Mesenchymal stem cell (in vitro differentiated cells and primary cell): ENCODE data around the gene NT5C3A.

ENCODE experiments used
- DNase-seq: peaks from one replicate; pipeline ENCODE4 v3.0.0-alpha.2; 2013
- H2AFZ ChIP-seq: one replicate; pipeline ENCODE4 v1.6.1; 2013; ENCODE audit warnings: low read depth, mild to moderate bottlenecking, control low read depth, inconsistent platforms, low read length, moderate library complexity
- H2AK5ac ChIP-seq: 2 replicates; pipeline ENCODE4 v1.6.1; 2013; ENCODE audit warnings: low read length, moderate library complexity, mild to moderate bottlenecking, inconsistent platforms; ENCODE audit not compliant: severe bottlenecking
- H2BK120ac ChIP-seq: one replicate; pipeline ENCODE4 v1.6.1; 2013; ENCODE audit warnings: low read depth, mild to moderate bottlenecking, inconsistent platforms, low read length, moderate library complexity
- H2BK12ac ChIP-seq, 2 experiments: one replicate each; pipeline ENCODE4 v1.6.1; 2013; ENCODE audit warnings: inconsistent platforms in 2 of 2, low read length in 2 of 2, mild to moderate bottlenecking in 2 of 2, moderate library complexity in 2 of 2, control low read depth in 1 of 2
- H2BK15ac ChIP-seq: one replicate; pipeline ENCODE4 v1.6.1; 2013; ENCODE audit warnings: mild to moderate bottlenecking, low read depth, inconsistent platforms; ENCODE audit not compliant: poor library complexity, severe bottlenecking
- H2BK5ac ChIP-seq: 2 replicates; pipeline ENCODE4 v1.6.1; 2013; ENCODE audit warnings: low read depth, mild to moderate bottlenecking, low read length, control low read depth, inconsistent platforms; ENCODE audit not compliant: poor library complexity, severe bottlenecking
- H3K14ac ChIP-seq, 2 experiments: one replicate each; pipeline ENCODE4 v1.6.1; 2013; ENCODE audit warnings: inconsistent platforms in 2 of 2, low read length in 2 of 2, control low read depth in 1 of 2, mild to moderate bottlenecking in 1 of 2, moderate library complexity in 1 of 2
- H3K18ac ChIP-seq, 2 experiments: one replicate each; pipeline ENCODE4 v1.6.1; 2013; ENCODE audit warnings: inconsistent platforms in 2 of 2, low read length in 2 of 2, control low read depth in 1 of 2, low read depth in 1 of 2, mild to moderate bottlenecking in 1 of 2
- H3K23ac ChIP-seq, 2 experiments: one replicate each; pipeline ENCODE4 v1.6.1; 2013; ENCODE audit warnings: inconsistent platforms in 2 of 2, low read length in 2 of 2, mild to moderate bottlenecking in 2 of 2, moderate library complexity in 2 of 2, control low read depth in 1 of 2
- H3K27ac ChIP-seq: 2 replicates; pipeline ENCODE4 v1.5.1; 2013; ENCODE audit warnings: mild to moderate bottlenecking, moderate library complexity, low read length, control low read depth, inconsistent platforms; ENCODE audit not compliant: poor library complexity, severe bottlenecking
- H3K27me3 ChIP-seq, 2 experiments: 2 replicates each; pipeline versions ENCODE4 v1.6.1 to v1.7.0; 2013; ENCODE audit warnings: low read length in 2 of 2, mild to moderate bottlenecking in 2 of 2, moderate library complexity in 2 of 2, control low read depth in 1 of 2, inconsistent platforms in 1 of 2; ENCODE audit not compliant: control insufficient read depth in 1 of 2, insufficient read depth in 1 of 2
- H3K36me3 ChIP-seq, 2 experiments: 2 replicates each; pipeline versions ENCODE4 v1.6.1 to v1.7.0; 2013; ENCODE audit warnings: low read length in 2 of 2, control low read depth in 1 of 2, inconsistent platforms in 1 of 2, low read depth in 1 of 2, mild to moderate bottlenecking in 1 of 2; ENCODE audit not compliant: insufficient read depth in 2 of 2, control insufficient read depth in 1 of 2
- H3K4ac ChIP-seq, 2 experiments: one replicate each; pipeline ENCODE4 v1.6.1; 2013; ENCODE audit warnings: inconsistent platforms in 2 of 2, low read length in 2 of 2, mild to moderate bottlenecking in 2 of 2, moderate library complexity in 2 of 2, control low read depth in 1 of 2, low read depth in 1 of 2
- H3K4me1 ChIP-seq: 2 replicates; pipeline ENCODE4 v1.6.1; 2013; ENCODE audit warnings: low read depth, low read length, control low read depth; ENCODE audit not compliant: control insufficient read depth, insufficient read depth
- H3K4me2 ChIP-seq: 2 replicates; pipeline ENCODE4 v1.6.1; 2013; ENCODE audit warnings: low read length, mild to moderate bottlenecking, inconsistent platforms; ENCODE audit not compliant: poor library complexity, severe bottlenecking
- H3K4me3 ChIP-seq, 2 experiments: 2 replicates each; pipeline versions ENCODE4 v1.5.1 to v1.7.0; 2013; ENCODE audit warnings: low read length in 2 of 2, mild to moderate bottlenecking in 2 of 2, control low read depth in 1 of 2, low read depth in 1 of 2; ENCODE audit not compliant: insufficient read depth in 1 of 2
- H3K79me1 ChIP-seq: replicated peaks from 2 replicates; pipeline ENCODE4 v1.6.1; 2013; ENCODE audit warnings: mild to moderate bottlenecking, control low read depth, low read length, inconsistent platforms; ENCODE audit not compliant: poor library complexity, severe bottlenecking
- H3K9ac ChIP-seq: 2 replicates; pipeline ENCODE4 v1.7.0; 2013; ENCODE audit warnings: mild to moderate bottlenecking, low read length, moderate library complexity
- H3K9me3 ChIP-seq: 2 replicates; pipeline ENCODE4 v1.7.0; 2013; ENCODE audit warnings: mild to moderate bottlenecking, low read length; ENCODE audit not compliant: control insufficient read depth
- H4K8ac ChIP-seq: one replicate; pipeline ENCODE4 v1.6.1; 2013; ENCODE audit warnings: inconsistent platforms, mild to moderate bottlenecking, low read length, moderate library complexity
- H4K91ac ChIP-seq: one replicate; pipeline ENCODE4 v1.6.1; 2013; ENCODE audit warnings: mild to moderate bottlenecking, low read length, inconsistent platforms
- WGBS: methylation state at CpG from one replicate; pipeline ENCODE4 v1.1.7; 2013; ENCODE audit warnings: mixed read lengths; 5-methylcytosine and 5-hydroxymethylcytosine counted together

NT5C3A gene

DNA sequence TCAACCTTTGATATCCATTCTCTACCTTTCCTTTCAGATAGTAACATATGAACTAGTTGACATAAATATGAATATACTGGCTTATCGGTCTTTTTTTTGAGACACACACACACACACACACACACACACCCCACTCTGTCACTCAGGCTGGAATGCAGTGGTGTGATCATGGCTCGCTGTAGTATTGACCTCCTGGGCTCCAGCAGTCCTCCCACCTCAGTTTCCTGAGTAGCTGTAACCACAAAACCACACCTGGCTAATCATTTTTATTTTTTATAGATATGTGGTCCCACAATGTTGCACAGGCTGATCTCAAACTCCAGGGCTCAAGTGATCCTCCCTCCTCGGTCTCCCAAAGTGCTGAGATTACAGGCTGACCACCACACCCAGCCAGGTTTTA lies 14.2 kb upstream of the NT5C3A start:
- no peak overlapping the region for H3K4me2 ChIP-seq

DNA sequence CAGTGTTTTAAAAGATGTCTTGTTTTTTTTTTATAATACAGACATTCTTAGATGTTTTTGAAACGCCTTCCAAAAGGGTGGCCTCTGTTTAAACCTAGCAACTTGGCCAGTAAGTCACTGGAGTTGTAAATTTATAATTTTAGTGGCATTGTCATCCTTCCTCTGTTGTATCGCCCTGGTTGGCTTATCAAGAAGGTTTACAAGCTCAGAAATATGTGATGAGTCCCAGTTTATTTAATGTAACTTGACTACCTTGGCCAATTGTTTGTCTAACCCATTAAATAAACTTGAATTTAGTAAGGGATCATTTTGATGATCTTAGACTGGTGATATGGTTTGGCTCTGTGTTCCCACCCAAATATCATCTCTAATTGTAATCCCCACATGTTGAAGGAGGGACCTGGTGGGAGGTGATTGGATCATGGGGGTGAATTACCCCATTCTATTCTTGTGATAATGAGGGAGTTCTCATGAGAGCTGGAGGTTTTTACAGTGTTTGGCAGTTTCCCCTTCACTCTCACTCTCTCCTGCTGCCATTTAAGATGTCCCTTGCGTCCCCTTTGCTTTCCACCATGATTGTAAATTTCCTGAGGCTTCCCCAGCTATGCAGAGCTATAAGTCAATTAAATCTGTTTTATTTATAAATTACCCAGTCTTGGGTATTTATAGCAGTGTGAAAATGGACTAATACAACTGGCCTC lies 13.4 kb upstream of the NT5C3A start:
- no peaks in the 10 kb centered on the region for H3K36me3 ChIP-seq
- no peak overlapping the region for H3K27ac ChIP-seq
- no peaks in the 10 kb centered on the region for H3K9me3 ChIP-seq
- peaks cover 0 to 22% of the 10 kb centered on the region in 2 experiments for H3K27me3 ChIP-seq
- H3K9ac ChIP-seq: no peak overlapping the region
- no peak overlapping the region for H3K14ac ChIP-seq
- H3K4ac ChIP-seq: no peak overlapping the region
- H2BK12ac ChIP-seq: no peak overlapping the region
- no peak overlapping the region for H3K4me2 ChIP-seq
- H3K79me1 ChIP-seq: no peaks in the 10 kb centered on the region
- no peak overlapping the region for H4K8ac ChIP-seq
- H2BK120ac ChIP-seq: no peak overlapping the region
- H2BK15ac ChIP-seq: no peak overlapping the region
- H4K91ac ChIP-seq: no peak overlapping the region
- no peak overlapping the region for H2AK5ac ChIP-seq
- H3K18ac ChIP-seq: no peak overlapping the region
- no peak overlapping the region for H2BK5ac ChIP-seq
- H2AFZ ChIP-seq: no peak overlapping the region
- no peak overlapping the region for H3K23ac ChIP-seq
- WGBS: 83% methylated on average over 1 of the region's 3 CpGs
- no peak overlapping the region for H3K4me3 ChIP-seq
- DNase-seq: no peak
- H3K4me1 ChIP-seq: peaks cover 5% of the 10 kb centered on the region

More for the DNA sequence above, 14.2 kb upstream of the NT5C3A start:
- Histone ChIP-seq H3K23ac (no peak overlapping the region), H3K4me1 (peaks cover 5% of the 10 kb centered on the region), H3K27ac (no peak overlapping the region), H3K9me3 (no peaks in the 10 kb centered on the region), H3K14ac (no peak overlapping the region), H3K4me3 (no peak overlapping the region), H3K4ac (no peak overlapping the region), H2BK15ac (no peak overlapping the region), H3K79me1 (no peaks in the 10 kb centered on the region), H4K8ac (no peak overlapping the region), H2AK5ac (no peak overlapping the region), H3K9ac (no peak overlapping the region), H2BK120ac (no peak overlapping the region), H3K36me3 (no peaks in the 10 kb centered on the region), H2BK5ac (no peak overlapping the region), H2AFZ (no peak overlapping the region), H4K91ac (no peak overlapping the region), H2BK12ac (no peak overlapping the region), H3K18ac (no peak overlapping the region), H3K27me3 (peaks cover 3 to 22% of the 10 kb centered on the region in 2 experiments)
- DNase-seq: no peak
- WGBS: 73% methylated on average over 3 of the region's 3 CpGs

DNA sequence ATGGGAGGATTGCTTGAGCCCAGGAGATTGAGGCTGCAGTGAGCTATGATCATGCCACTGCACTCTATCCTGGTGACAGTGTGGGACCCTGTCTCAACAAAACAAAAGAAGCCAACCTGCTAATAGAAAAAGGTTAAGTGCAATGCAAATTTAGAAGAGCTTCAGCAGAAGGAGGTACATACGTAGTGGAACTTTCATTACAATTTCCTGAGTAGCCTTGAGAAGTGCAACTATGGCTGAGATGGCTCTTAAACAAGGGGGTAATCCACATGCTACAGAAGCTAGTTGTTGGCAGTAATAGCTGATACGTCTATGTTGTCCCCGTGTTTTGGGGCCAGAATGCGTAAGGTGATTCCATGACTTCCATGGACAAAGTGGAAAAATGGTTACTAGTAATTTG lies 10.7 kb upstream of the NT5C3A start:
- Histone ChIP-seq H3K18ac (peak overlapping the region in 1 of 2 experiments; percentile 49), H2BK15ac (no peak overlapping the region), H2BK5ac (no peak overlapping the region), H3K27me3 (peaks cover 0 to 15% of the 10 kb centered on the region in 2 experiments), H3K4me3 (no peak overlapping the region), H3K4me2 (no peak overlapping the region), H3K23ac (no peak overlapping the region), H3K79me1 (no peaks in the 10 kb centered on the region), H3K14ac (no peak overlapping the region), H3K9ac (no peak overlapping the region), H2AK5ac (no peak overlapping the region), H4K8ac (no peak overlapping the region), H2BK120ac (no peak overlapping the region), H3K4me1 (peaks cover 3% of the 10 kb centered on the region), H4K91ac (no peak overlapping the region), H3K27ac (no peak overlapping the region), H3K4ac (no peak overlapping the region), H2AFZ (no peak overlapping the region), H3K36me3 (no peaks in the 10 kb centered on the region), H2BK12ac (peak overlapping the region in 1 of 2 experiments; percentile 72), H3K9me3 (peaks cover 16% of the 10 kb centered on the region)
- WGBS: 87% methylated on average over 4 of the region's 4 CpGs
- no peak for DNase-seq

DNA sequence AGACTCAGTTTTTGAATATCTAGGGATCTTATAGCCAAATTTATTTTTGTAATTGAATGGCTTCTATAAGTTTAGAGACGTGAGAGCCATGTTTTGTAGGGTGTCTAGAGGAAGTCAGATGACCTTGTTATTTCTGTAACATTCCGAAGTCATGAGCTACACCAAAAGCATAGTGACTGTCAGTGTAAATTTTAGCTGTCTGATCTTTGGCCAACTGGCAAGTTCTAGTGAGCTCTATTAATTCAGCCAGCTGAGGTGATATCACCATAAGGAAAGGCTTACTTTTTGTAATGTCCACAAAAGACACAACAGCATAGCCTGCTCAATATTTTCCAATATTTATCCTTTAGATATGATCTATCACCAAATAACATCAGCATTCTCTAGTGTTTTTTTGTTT lies 9.9 kb upstream of the NT5C3A start:
- H3K27me3 ChIP-seq: peaks cover 0 to 10% of the 10 kb centered on the region in 2 experiments
- no peak overlapping the region for H3K4ac ChIP-seq
- H2AFZ ChIP-seq: no peak overlapping the region
- peak; percentile 63 for DNase-seq
- no peak overlapping the region for H3K14ac ChIP-seq
- peak overlapping the region; percentile 54 for H3K27ac ChIP-seq
- H3K18ac ChIP-seq: no peak overlapping the region
- H3K4me3 ChIP-seq: peak overlapping the region in 1 of 2 experiments; percentile 4
- H3K23ac ChIP-seq: no peak overlapping the region
- peaks cover 16% of the 10 kb centered on the region for H3K9me3 ChIP-seq
- no peaks in the 10 kb centered on the region for H3K79me1 ChIP-seq
- H3K36me3 ChIP-seq: no peaks in the 10 kb centered on the region
- peaks cover 3% of the 10 kb centered on the region for H3K4me1 ChIP-seq
- H4K91ac ChIP-seq: no peak overlapping the region
- no peak overlapping the region for H2BK15ac ChIP-seq
- no peak overlapping the region for H2BK5ac ChIP-seq
- H2BK12ac ChIP-seq: no peak overlapping the region
- H3K9ac ChIP-seq: peak overlapping the region; percentile 71
- H4K8ac ChIP-seq: no peak overlapping the region
- H2AK5ac ChIP-seq: no peak overlapping the region
- 28% methylated on average over 2 of the region's 2 CpGs for WGBS
- no peak overlapping the region for H3K4me2 ChIP-seq
- no peak overlapping the region for H2BK120ac ChIP-seq
